SK-N-SH treated with all-trans-retinoic acid at 6 μM for 48 hours (cell line): Measurements from ENCODE around the gene RNPC3.

Experiments
- PATZ1 ChIP-seq: fragments of 250-450 bp; sonication (Bioruptor Pico); IDR thresholded peaks from 2 replicates; pipeline ENCODE4 v1.8.0; 2020; ENCODE audit warnings: mild to moderate bottlenecking, moderate library complexity, borderline replicate concordance
- TSHZ2 ChIP-seq: fragments of 250-450 bp; sonication (Bioruptor Pico); IDR thresholded peaks from 2 replicates; pipeline ENCODE4 v1.5.0; 2020; ENCODE audit warnings: mild to moderate bottlenecking, moderate library complexity
- ZNF8 ChIP-seq: fragments of 450-650 bp; formaldehyde crosslinking; IDR thresholded peaks from 2 replicates; pipeline ENCODE4 v1.5.0; 2020; ENCODE audit warnings: mild to moderate bottlenecking, moderate library complexity

GRCh38 chr1:103509250-103509649 lies 16.2 kb upstream of the RNPC3 start:
- TF ChIP-seq PATZ1 (CRISPR knock-in tag), result no peak
- no peak for TF ChIP-seq TSHZ2 (CRISPR knock-in tag)
- no peak for TF ChIP-seq ZNF8 (CRISPR knock-in tag)
